Measurements from ENCODE around the gene FAM174B. TPM values are rescaled to one million over a fixed set of nuclear protein-coding genes. Genes with fewer than 3 reads are reported as not detected.

The FAM174B gene
- polyA plus RNA-seq (2012; ENCODE audit: insufficient read length, low read depth), result 2.4 TPM

DNA sequence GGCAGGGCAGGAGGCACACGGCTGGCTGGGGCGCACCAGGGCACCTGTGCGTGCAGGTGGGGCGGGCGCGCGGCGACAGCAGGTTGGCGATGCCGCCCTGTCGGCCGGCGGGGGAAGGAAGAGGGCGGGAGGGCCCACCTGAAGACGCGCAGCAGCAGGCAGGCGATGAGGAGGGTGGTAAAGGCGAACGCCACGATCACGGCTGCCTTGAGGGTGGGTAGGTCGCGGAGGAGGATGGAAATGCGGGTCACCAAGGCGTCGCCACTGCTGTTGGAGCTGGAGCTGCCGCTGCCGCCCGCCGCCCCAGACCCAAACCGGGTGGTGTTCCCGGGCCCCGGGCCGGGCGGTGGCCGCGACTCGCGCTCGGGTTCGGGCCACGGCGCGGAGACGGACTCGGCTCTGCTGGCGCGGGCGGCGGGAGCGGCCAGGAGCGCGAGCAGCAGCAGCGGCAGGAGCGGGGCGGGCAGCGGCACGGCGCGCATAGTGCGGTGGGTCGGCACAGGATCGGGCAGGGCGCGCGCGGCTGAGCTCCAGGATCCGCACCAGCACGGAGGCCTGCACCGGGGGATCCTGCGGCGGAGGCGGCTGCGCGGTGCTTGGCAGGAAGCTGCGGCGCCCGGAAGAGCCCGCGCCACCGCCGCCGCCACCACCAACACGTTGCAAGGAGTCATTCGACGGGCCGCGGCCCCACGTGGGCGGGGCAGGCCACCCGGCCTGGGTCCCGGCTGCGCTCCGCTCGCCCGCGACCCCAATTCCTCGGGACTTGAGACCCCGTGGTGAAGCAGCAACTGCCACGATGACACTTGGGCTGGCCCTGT, at the start of gene FAM174B:
TSS of gene FAM174B (minus strand) at position 598 of the 818 bp plus-strand sequence.
- TF ChIP-seq TAF1 (IDR thresholded peaks at IDR 0.05; ENCODE audit: borderline replicate concordance, insufficient read depth, low read length) (no peak), FOXP2 (optimal IDR thresholded peaks at IDR 0.05; ENCODE audit: borderline replicate concordance, extremely low read depth, extremely low read length, insufficient read depth) (peak; percentile 57)

- TF ChIP-seq REST (IDR thresholded peaks at IDR 0.05; ENCODE audit: insufficient read depth in 1 of 2, low read depth in 2 of 2, low read length in 2 of 2) (no peak), FOXP2 (optimal IDR thresholded peaks at IDR 0.05; ENCODE audit: borderline replicate concordance, extremely low read depth, extremely low read length, insufficient read depth) (no peak), POLR2AphosphoS5 (IDR thresholded peaks at IDR 0.05; ENCODE audit: low read depth, low read length) (no peak), TAF1 (IDR thresholded peaks at IDR 0.05; ENCODE audit: borderline replicate concordance, insufficient read depth, low read length) (no peak), SIN3A (IDR thresholded peaks at IDR 0.05; ENCODE audit: borderline replicate concordance, insufficient read depth, low read length) (no peak)
Observed at GRCh38 chr15:92696096-92696495, 40.5 kb upstream of the FAM174B start.

DNA sequence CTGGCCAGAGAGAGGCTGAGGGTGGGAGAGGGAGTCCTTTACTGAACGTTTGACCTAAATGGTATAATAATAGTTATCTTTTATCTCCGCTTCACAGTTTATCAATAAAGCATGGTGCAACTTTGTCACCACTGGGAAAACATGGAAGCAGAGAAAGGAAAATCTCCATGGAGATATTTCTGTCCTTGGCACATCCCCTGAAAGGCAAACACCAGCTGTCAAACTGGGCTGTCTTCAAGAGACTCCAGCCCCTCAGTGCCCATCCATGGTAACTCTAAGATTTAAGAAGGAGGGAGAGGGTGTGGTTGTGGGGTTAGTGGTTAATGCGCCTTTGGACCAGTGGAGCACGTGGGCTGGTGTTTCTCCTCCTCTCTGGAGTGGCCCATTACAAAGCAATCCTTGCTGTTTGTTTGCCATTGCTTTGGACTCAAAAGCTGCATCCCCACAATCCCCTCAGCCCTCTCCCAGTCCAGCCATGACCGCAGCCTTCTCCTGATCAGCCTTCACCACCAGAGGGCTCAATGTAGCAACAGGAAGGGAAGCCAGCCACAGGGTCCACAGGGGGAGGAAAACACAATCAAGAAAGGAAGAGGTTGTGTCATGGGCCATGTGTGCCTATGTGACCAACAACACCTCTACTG, 38.2 kb upstream of the FAM174B start:
- TF ChIP-seq REST (IDR thresholded peaks at IDR 0.05; ENCODE audit: insufficient read depth in 1 of 2, low read depth in 2 of 2, low read length in 2 of 2) (no peak), SIN3A (IDR thresholded peaks at IDR 0.05; ENCODE audit: borderline replicate concordance, insufficient read depth, low read length) (no peak), FOXP2 (optimal IDR thresholded peaks at IDR 0.05; ENCODE audit: borderline replicate concordance, extremely low read depth, extremely low read length, insufficient read depth) (peak; percentile 31), TAF1 (IDR thresholded peaks at IDR 0.05; ENCODE audit: borderline replicate concordance, insufficient read depth, low read length) (no peak), POLR2AphosphoS5 (IDR thresholded peaks at IDR 0.05; ENCODE audit: low read depth, low read length) (no peak)

GRCh38 chr15:92690395-92690794, 34.8 kb upstream of the FAM174B start:
- TF ChIP-seq SIN3A (IDR thresholded peaks at IDR 0.05; ENCODE audit: borderline replicate concordance, insufficient read depth, low read length) (no peak), FOXP2 (optimal IDR thresholded peaks at IDR 0.05; ENCODE audit: borderline replicate concordance, extremely low read depth, extremely low read length, insufficient read depth) (no peak), POLR2AphosphoS5 (IDR thresholded peaks at IDR 0.05; ENCODE audit: low read depth, low read length) (no peak), REST (IDR thresholded peaks at IDR 0.05; ENCODE audit: insufficient read depth in 1 of 2, low read depth in 2 of 2, low read length in 2 of 2) (no peak), TAF1 (IDR thresholded peaks at IDR 0.05; ENCODE audit: borderline replicate concordance, insufficient read depth, low read length) (no peak)

GRCh38 chr15:92687746-92688145, 32.2 kb upstream of the FAM174B start:
- no peak for TF ChIP-seq TAF1 (IDR thresholded peaks at IDR 0.05; ENCODE audit: borderline replicate concordance, insufficient read depth, low read length)
- no peak for TF ChIP-seq REST (IDR thresholded peaks at IDR 0.05; ENCODE audit: insufficient read depth in 1 of 2, low read depth in 2 of 2, low read length in 2 of 2)
- no peak for TF ChIP-seq FOXP2 (optimal IDR thresholded peaks at IDR 0.05; ENCODE audit: borderline replicate concordance, extremely low read depth, extremely low read length, insufficient read depth)
- TF ChIP-seq POLR2AphosphoS5 (IDR thresholded peaks at IDR 0.05; ENCODE audit: low read depth, low read length), result no peak
- no peak for TF ChIP-seq SIN3A (IDR thresholded peaks at IDR 0.05; ENCODE audit: borderline replicate concordance, insufficient read depth, low read length)
